HG03097 (cell line): ENCODE results near the gene KRT83.

Experiments
- ATAC-seq: cut with Tn5 transposase; IDR thresholded peaks from one replicate; pipeline ENCODE4 v1.9.1; 2021; ENCODE audit not compliant: unreplicated experiment, low FRiP score

KRT83 gene

DNA sequence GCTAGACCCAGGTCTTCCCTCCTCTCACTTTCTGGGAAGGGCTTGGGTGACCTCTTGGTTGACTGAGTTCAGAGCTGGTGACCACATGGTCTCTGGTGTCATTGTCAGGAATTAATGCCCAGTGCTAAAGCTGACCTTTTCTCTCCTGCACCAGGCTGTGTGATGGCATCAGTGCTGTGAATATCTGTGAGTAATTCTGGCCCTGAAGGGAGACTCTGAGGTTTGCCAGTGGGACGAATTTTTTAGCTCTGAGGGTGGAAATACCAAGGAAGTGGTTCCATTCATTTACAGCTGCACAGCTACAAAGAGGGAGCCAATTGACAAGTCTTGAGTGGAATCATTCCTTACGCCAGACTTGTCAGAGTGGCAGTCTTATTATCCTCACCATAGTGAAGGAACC is 53.0 kb downstream of the KRT83 start:
- ATAC-seq = no peak

DNA sequence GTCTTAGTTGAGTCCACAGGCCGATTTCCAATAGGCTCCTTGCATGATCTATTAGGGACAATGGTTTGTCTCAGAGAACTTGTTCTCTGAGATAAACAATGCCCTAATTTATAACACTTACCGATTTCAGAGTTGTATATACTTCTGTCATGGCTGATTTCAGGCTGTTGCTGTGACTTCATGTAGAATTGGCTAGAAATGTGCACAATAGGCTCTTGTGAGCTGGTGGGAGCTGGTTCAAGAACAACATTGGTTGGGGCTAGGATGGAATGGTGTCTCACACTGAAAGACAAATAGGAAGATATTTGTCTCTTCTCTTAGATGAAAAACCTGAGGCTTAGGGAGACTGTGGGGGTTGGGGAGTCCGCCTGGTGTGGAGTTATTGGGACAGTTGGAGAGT is 53.5 kb downstream of the KRT83 start:
- no peak for ATAC-seq

DNA sequence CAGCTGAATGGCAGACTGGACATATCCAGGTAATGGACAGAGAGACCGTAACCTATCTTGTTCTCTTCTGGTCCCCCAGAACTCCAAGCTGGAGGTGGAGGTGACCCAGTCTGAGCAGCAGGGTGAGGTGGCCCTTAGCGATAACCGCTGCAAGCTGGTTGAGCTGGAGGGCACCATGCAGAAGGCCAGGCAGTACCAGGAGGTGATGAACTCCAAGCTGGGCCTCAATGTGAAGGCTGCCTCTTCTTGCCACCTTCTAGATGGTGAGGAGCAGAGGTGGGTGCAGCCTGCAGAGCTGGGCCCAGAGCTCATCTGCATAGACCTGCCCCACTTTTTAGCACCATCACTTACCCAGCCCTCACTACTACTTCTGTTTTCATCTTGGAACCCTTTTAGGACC is 53.9 kb downstream of the KRT83 start:
- ATAC-seq = no peak

DNA sequence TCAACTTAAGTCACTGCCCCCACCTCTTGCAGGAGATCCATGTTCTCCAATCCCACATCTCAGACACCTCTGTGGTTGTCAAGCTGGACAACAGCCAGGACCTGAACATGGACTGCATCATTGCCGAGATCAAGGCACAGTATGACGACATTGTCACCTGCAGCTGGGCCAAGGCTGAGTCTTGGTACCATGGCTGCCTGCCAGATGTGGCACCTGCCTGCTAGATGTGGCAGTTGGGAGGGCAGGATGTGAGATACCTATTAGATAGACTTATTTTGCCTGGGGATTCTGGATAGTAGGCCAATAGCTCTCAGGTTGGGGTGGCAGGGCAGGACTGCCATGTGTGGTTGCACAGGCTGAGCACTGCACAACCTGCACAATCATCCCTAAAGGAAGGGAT is 54.7 kb downstream of the KRT83 start:
- no peak for ATAC-seq

DNA sequence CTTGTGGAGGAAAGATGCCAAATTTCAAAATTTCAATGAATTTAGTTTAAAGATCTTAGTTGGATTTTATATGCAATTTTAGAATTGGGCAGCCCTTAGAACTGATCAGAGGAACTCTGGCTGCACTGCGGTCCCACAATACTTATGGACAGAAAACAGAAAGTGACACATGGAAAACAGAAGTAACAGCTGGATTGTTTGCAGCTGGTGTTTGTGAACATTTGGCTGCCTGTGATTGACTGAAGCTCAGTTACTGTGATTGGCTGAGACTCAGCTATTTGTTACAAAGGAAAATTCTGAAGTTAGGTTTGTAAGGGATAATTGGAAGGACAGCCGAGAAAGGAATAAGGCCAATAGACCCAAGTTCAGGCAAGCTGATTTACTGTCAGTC is 56.8 kb downstream of the KRT83 start:
- ATAC-seq = no peak
